ENCODE data around the gene ACAP3.

DNA sequence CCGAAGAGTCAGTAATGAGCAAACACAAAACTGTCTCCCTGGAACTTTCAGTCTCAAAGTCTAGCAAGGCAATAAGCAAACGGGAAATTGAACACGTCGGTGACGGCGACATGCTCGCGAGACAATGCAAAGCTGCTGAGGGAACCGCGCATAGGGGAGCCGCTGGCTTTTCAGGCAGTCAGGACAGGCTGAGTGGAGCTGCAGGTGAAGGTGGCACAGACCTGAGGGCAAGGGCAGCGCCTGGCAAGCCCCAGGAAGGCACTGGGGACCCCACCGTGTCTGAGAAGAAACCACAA, 11.9 kb upstream of the ACAP3 start:
- TF ChIP-seq, protein P1, sequence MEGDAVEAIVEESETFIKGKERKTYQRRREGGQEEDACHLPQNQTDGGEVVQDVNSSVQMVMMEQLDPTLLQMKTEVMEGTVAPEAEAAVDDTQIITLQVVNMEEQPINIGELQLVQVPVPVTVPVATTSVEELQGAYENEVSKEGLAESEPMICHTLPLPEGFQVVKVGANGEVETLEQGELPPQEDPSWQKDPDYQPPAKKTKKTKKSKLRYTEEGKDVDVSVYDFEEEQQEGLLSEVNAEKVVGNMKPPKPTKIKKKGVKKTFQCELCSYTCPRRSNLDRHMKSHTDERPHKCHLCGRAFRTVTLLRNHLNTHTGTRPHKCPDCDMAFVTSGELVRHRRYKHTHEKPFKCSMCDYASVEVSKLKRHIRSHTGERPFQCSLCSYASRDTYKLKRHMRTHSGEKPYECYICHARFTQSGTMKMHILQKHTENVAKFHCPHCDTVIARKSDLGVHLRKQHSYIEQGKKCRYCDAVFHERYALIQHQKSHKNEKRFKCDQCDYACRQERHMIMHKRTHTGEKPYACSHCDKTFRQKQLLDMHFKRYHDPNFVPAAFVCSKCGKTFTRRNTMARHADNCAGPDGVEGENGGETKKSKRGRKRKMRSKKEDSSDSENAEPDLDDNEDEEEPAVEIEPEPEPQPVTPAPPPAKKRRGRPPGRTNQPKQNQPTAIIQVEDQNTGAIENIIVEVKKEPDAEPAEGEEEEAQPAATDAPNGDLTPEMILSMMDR (IDR thresholded peaks at IDR 0.05 in 8 of 11, conservative IDR thresholded peaks at IDR 0.05 in 3 of 11) = no peak
- TF ChIP-seq POLR2A (IDR thresholded peaks at IDR 0.05) (no peak), POLR2AphosphoS5 (IDR thresholded peaks at IDR 0.05) (no peak)
